ENCODE data around the gene AP3B2.

- TF ChIP-seq CTCF (IDR thresholded peaks at IDR 0.05; ENCODE audit: insufficient read depth, low read length): no peak
- TF ChIP-seq REST (IDR thresholded peaks at IDR 0.05; ENCODE audit: insufficient replicate concordance, low read depth): no peak
- TF ChIP-seq POLR2AphosphoS5 (IDR thresholded peaks at IDR 0.05; ENCODE audit: low read depth): no peak
- TF ChIP-seq GABPA (IDR thresholded peaks at IDR 0.05; ENCODE audit: low read depth): no peak
- TF ChIP-seq SPI1 (IDR thresholded peaks at IDR 0.05; ENCODE audit: borderline replicate concordance, low read depth): no peak
Measured at GRCh38 chr15:82681371-82681770, 28.3 kb downstream of the AP3B2 start.

All from HL-60 (cell line).